H7 (cell line): ENCODE data around the gene CDK4. TPM values are rescaled to one million over a fixed set of nuclear protein-coding genes. Genes with fewer than 3 reads are reported as not detected.
A peak's percentile ranks its signal among the peaks of the same experiment; 100 is the strongest.
"Not testable (repeated sequence)": the region's sequence is repeated elsewhere in the genome, so short reads cannot be mapped to it uniquely, and the experiment has no call there.

ENCODE experiments used
- DNase-seq: peaks from one replicate; pipeline ENCODE4 v3.0.0; 2012
- H3K27me3 ChIP-seq: 2 replicates; pipeline ENCODE4 v1.6.0; 2011; ENCODE audit warnings: mild to moderate bottlenecking, low read length; ENCODE audit not compliant: control insufficient read depth, insufficient read depth
- H3K36me3 ChIP-seq: replicated peaks from 2 replicates; pipeline ENCODE4 v1.5.1; 2011; ENCODE audit warnings: low read length; ENCODE audit not compliant: control insufficient read depth, insufficient read depth
- H3K4me3 ChIP-seq: 2 replicates; pipeline ENCODE4 v1.5.1; 2011; ENCODE audit warnings: low read depth, mild to moderate bottlenecking, control low read depth, low read length, moderate library complexity; ENCODE audit not compliant: insufficient read depth
- total RNA-seq: library from RNA; depleted of rRNA; stranded (reverse); fragments of >200 nt; shearing (Covaris generic); gene quantifications from 2 replicates; pipeline ENCODE4 v1.2.3, GENCODE V29; 2014; rRNA removed

Gene CDK4
- total RNA-seq, 1 experiment from 2014 or later = 275 TPM

- not testable (repeated sequence) for H3K36me3 ChIP-seq, H3K4me3 ChIP-seq, DNase-seq, H3K27me3 ChIP-seq
Measured at GRCh38 chr12:57715036-57715748, 36.9 kb downstream of the CDK4 start.

GRCh38 chr12:57713209-57713608 is 38.9 kb downstream of the CDK4 start:
- Histone ChIP-seq H3K27me3 (no peaks in the 10 kb centered on the region), H3K4me3 (no peak overlapping the region), H3K36me3 (peaks cover 4% of the 10 kb centered on the region; the same call in 1 of the 2 replicates)
- DNase-seq = peak; percentile 12

- Histone ChIP-seq H3K4me3 (no peak overlapping the region), H3K36me3 (peaks cover 4% of the 10 kb centered on the region; the same call in 1 of the 2 replicates)
- DNase-seq = no peak
Measured at GRCh38 chr12:57712701-57713100, 39.4 kb downstream of the CDK4 start.

GRCh38 chr12:57708296-57708695 is 43.8 kb downstream of the CDK4 start:
- no peak for DNase-seq
- H3K36me3 ChIP-seq = no peaks in the 10 kb centered on the region
- H3K4me3 ChIP-seq = no peak overlapping the region
- no peaks in the 10 kb centered on the region for H3K27me3 ChIP-seq

More at GRCh38 chr12:57712701-57713100, 39.4 kb downstream of the CDK4 start:
- H3K27me3 ChIP-seq = no peaks in the 10 kb centered on the region

GRCh38 chr12:57707250-57707649 is 44.9 kb downstream of the CDK4 start:
- H3K4me3 ChIP-seq = no peak overlapping the region
- H3K36me3 ChIP-seq = no peaks in the 10 kb centered on the region
- no peak for DNase-seq
- H3K27me3 ChIP-seq = no peaks in the 10 kb centered on the region

- no peaks in the 10 kb centered on the region for H3K36me3 ChIP-seq
- H3K27me3 ChIP-seq = no peaks in the 10 kb centered on the region
- DNase-seq = no peak
- no peak overlapping the region for H3K4me3 ChIP-seq
Measured at GRCh38 chr12:57700317-57700716, 51.8 kb downstream of the CDK4 start.

- no peak for DNase-seq
- H3K27me3 ChIP-seq = no peaks in the 10 kb centered on the region
- H3K4me3 ChIP-seq = no peak overlapping the region
- H3K36me3 ChIP-seq = no peaks in the 10 kb centered on the region
Measured at GRCh38 chr12:57698414-57698813, 53.7 kb downstream of the CDK4 start.

Other genes starting within 250 kb of the CDK4 start
- gene DDIT3, start 231.8 kb downstream of the CDK4 start, total RNA-seq = 7.1 and 8.3 TPM in 2 replicates
- 3.8 and 4.2 TPM in 2 replicates for gene MBD6, start 229.5 kb downstream of the CDK4 start, total RNA-seq
- 98.2 and 125 TPM in 2 replicates for gene DCTN2, start 205.1 kb downstream of the CDK4 start, total RNA-seq
- 1.0 and 1.3 TPM in 2 replicates for gene KIF5A, start 202.3 kb downstream of the CDK4 start, total RNA-seq
- 26.0 and 26.3 TPM in 2 replicates for gene PIP4K2C, start 161.1 kb downstream of the CDK4 start, total RNA-seq
- 42.9 and 52.9 TPM in 2 replicates for gene DTX3, start 147.5 kb downstream of the CDK4 start, total RNA-seq
- 8.7 and 19.8 TPM in 2 replicates for gene ARHGEF25, start 140.9 kb downstream of the CDK4 start, total RNA-seq
- 0.59 and 0.70 TPM in 2 replicates for gene B4GALNT1, start 119.1 kb downstream of the CDK4 start, total RNA-seq
- gene OS9, start 58.2 kb downstream of the CDK4 start, total RNA-seq = 65.5 and 74.1 TPM in 2 replicates
- 0.30 and 0.35 TPM in 2 replicates for gene AGAP2, start 13.6 kb downstream of the CDK4 start, total RNA-seq
- gene TSPAN31, start 7.3 kb downstream of the CDK4 start, total RNA-seq = 12.9 and 17.6 TPM in 2 replicates
- 1.9 and 4.3 TPM in 2 replicates for gene MARCHF9, start 2.8 kb upstream of the CDK4 start, total RNA-seq
- 0.26 and 0.59 TPM in 2 replicates for gene CYP27B1, start 14.8 kb upstream of the CDK4 start, total RNA-seq
- 7.1 and 13.8 TPM in 2 replicates for gene METTL1, start 19.8 kb upstream of the CDK4 start, total RNA-seq
- 3.2 and 3.6 TPM in 2 replicates for gene EEF1AKMT3, start 20.3 kb upstream of the CDK4 start, total RNA-seq
- gene TSFM, start 30.5 kb upstream of the CDK4 start, total RNA-seq = 57.7 and 67.8 TPM in 2 replicates
- gene AVIL, start 66.4 kb upstream of the CDK4 start, total RNA-seq = 0.38 TPM in 1 of 2 replicates, not detected in the other
- gene CTDSP2, start 94.4 kb upstream of the CDK4 start, total RNA-seq = 59.3 and 74.2 TPM in 2 replicates
- 20.6 and 21.9 TPM in 2 replicates for gene ATP23, start 189.3 kb upstream of the CDK4 start, total RNA-seq